Testis (tissue), 2 donors: ENCODE measurements around the gene GLOD5.

Experiments
- CTCF ChIP-seq, 3 experiments: fragments of 450-650 bp in 2 of 3; fragments of 200-600 bp in 1 of 3; sonication (generic) in 1 of 3; IDR thresholded peaks; one replicate each; pipeline ENCODE4 v1.5.1; 2016 to 2019; ENCODE audit warnings: antibody characterized with exemption in 3 of 3, mild to moderate bottlenecking in 2 of 3, moderate library complexity in 1 of 3
- POLR2A ChIP-seq: fragments of 450-650 bp; IDR thresholded peaks from one replicate; pipeline ENCODE4 v1.6.1; 2017; ENCODE audit warnings: antibody characterized with exemption, mild to moderate bottlenecking, moderate library complexity

- TF ChIP-seq CTCF (IDR thresholded peaks at IDR 0.05): no peak
- TF ChIP-seq POLR2A: no peak
Measured at GRCh38 chrX:48719958-48720357, 41.6 kb upstream of the GLOD5 start.
